Activated T-cell treated with anti-CD3 and anti-CD28 coated beads, Interleukin-2, amount 50 U/mL, for 72 hours (primary cell): ENCODE data around the gene ARPC1B. TPM values are rescaled to one million over a fixed set of nuclear protein-coding genes. Genes with fewer than 3 reads are reported as not detected.

Source experiments
- ATAC-seq, 2 donors: fragments of 150-1000 bp; cut with Tn5 transposase; replicated peaks in 1 of 2; 2 replicates each; pipeline ENCODE4 v1.10.0; 2021; ENCODE audit warnings: moderate library complexity in 2 of 2, mild to moderate bottlenecking in 1 of 2
- DNase-seq, 2 donors: peaks; one replicate each; pipeline ENCODE4 v3.0.0; 2021 to 2022; ENCODE audit warnings: mixed read lengths in 1 of 2
- H3K27ac Mint-ChIP-seq: one replicate; pipeline ENCODE4 v1.8.0; 2022; ENCODE audit warnings: mild to moderate bottlenecking, moderate library complexity, mixed read lengths
- H3K27me3 Mint-ChIP-seq: one replicate; pipeline ENCODE4 v1.8.0; 2022; ENCODE audit warnings: low read depth, mixed read lengths
- H3K36me3 Mint-ChIP-seq, 2 donors: one replicate each; pipeline ENCODE4 v1.8.0; 2022; ENCODE audit warnings: mixed read lengths in 2 of 2, mild to moderate bottlenecking in 1 of 2; ENCODE audit not compliant: insufficient read depth in 2 of 2
- H3K4me1 Mint-ChIP-seq: one replicate; pipeline ENCODE4 v1.8.0; 2022; ENCODE audit warnings: low read depth, mixed read lengths
- H3K4me3 Mint-ChIP-seq, 2 donors: one replicate each; pipeline ENCODE4 v1.8.0; 2022; ENCODE audit warnings: mild to moderate bottlenecking in 2 of 2, mixed read lengths in 2 of 2, moderate library complexity in 2 of 2
- H3K9me3 Mint-ChIP-seq, 2 donors: one replicate each; pipeline ENCODE4 v1.8.0; 2022; ENCODE audit warnings: mixed read lengths in 2 of 2
- total RNA-seq, 2 donors: library from RNA; stranded (reverse); gene quantifications; one replicate each; pipeline ENCODE4 v1.2.3, GENCODE V29; 2022

Gene ARPC1B
- total RNA-seq, 2 donors from 2014 or later, result 202 to 208 TPM

DNA sequence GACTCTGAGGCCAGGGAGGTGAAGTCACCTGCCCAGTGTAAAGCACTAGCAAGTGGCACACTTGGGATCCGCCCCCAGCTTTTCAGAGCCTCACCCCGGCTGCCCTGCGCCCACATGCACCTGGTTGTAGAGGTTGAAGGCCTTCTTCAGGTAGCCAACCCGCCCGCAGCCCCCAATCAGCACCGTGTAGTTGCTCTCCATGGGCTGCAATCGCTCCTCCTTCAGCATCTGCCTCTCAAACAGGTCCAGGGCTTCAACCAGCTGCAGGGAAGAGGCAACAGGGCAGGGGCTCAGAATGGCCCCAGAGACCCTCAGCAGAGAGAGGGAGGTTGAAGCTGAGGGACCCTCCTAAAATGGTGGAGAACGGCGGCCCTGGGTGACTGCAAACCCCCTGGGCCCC is 58.6 kb downstream of the ARPC1B start:
- Mint-ChIP-seq H3K36me3 (peaks cover 4 to 9% of the 10 kb centered on the region in 2 donors), H3K27me3 (no peaks in the 10 kb centered on the region), H3K27ac (no peak overlapping the region), H3K9me3 (no peaks in the 10 kb centered on the region), H3K4me1 (peaks cover 19% of the 10 kb centered on the region), H3K4me3 (no peak overlapping the region)
- ATAC-seq (no peak), DNase-seq (no peak)

DNA sequence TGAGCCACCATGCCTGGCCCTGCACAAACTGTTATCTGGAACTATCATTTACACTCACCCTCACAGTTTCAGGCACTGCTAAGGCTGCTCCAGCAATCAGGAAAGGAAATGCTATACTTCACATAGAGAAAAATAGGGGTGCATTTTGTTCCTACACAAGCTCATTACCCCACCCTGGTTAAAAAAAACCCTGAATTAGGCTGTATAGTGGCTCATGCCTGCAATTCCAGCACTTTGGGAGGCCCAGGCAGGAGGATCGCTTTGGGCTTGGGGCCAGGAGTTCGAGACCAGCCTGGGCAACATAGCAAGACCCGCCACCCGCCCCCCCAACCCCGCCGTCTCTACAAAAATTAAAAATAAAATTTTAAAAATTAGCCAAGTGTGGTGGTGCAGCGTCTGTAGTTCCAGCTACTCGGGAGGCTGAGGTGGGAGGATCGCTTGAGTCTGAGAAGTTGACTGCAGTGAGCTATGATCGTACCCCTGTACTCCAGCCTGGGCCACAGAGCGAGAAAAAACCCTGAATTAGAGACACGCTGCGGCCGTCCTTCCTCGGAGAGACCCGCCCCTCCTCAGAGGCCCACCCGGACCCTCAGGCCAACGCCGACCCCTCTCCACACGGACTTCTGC is 63.5 kb downstream of the ARPC1B start:
- Mint-ChIP-seq H3K27me3 (no peaks in the 10 kb centered on the region), H3K4me3 (peak overlapping the region; percentile 95 to 98), H3K4me1 (peaks cover 44% of the 10 kb centered on the region), H3K27ac (peak overlapping the region; percentile 96), H3K36me3 (peaks cover 6 to 15% of the 10 kb centered on the region in 2 donors), H3K9me3 (no peaks in the 10 kb centered on the region)
- DNase-seq, result no peak
- ATAC-seq, result peak; percentile 2 to 3

DNA sequence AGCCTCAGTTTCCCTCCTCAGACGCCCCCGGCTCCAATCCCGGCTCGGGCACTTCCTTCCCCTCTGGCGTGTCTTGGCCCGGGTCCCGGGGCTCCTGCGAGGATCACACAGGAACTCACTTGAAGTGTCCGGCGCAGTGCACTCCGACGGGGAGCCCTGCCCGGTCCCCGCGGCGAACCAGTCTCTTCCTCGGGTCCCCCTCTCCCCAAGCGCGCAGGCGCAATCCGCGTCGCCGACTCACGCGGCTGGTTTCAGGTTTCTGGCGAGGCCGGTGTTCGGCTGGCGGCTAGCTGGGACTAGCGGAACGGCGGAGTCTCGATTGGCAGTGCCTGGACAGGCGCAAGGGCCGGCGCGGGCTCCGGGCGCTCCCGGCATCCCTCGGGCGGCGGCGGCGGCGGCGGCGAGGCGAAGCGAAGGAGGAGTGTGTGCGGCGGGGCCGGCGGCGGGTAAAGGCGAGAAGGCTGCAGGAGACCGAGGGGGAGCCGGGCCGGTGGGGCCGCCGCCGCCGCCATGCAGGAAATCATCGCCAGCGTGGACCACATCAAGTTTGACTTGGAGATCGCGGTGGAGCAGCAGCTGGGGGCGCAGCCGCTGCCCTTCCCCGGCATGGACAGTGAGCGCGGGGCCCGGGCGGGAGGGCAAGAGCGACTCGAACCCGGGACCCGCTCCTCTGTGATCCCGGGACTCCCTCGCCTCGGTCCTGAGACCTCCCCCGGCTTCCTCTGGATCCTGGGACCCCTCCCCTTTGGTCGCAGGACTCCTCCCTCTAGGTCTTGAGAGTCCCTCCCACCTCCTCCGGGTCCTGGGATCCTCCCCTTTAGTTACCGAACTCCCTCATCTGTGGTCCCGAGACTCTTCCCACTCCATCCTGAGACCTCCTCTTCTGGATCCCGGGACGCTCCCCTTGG is 64.3 kb downstream of the ARPC1B start, which contains the start of the genes CPSF4 and PTCD1:
CPSF4 (plus strand) TSS at position 371 of the 908 bp plus-strand sequence; CDS start at position 511, 140 bp downstream.
PTCD1 (minus strand) TSS at position 226 of the 908 bp plus-strand sequence. CDS start 3,556 bp downstream, outside the sequence.
- no peaks in the 10 kb centered on the region for H3K27me3 Mint-ChIP-seq
- no peaks in the 10 kb centered on the region for H3K9me3 Mint-ChIP-seq
- DNase-seq (peak; percentile 95 to 96), ATAC-seq (peak; percentile 95 to 96)
- peaks cover 48% of the 10 kb centered on the region for H3K4me1 Mint-ChIP-seq
- peak within 1 kb of the TSS; percentile 99 for H3K27ac Mint-ChIP-seq
- H3K4me3 Mint-ChIP-seq, result peak within 1 kb of the TSS; percentile 95 to 98
- H3K36me3 Mint-ChIP-seq, result peaks cover 7 to 16% of the 10 kb centered on the region in 2 donors

DNA sequence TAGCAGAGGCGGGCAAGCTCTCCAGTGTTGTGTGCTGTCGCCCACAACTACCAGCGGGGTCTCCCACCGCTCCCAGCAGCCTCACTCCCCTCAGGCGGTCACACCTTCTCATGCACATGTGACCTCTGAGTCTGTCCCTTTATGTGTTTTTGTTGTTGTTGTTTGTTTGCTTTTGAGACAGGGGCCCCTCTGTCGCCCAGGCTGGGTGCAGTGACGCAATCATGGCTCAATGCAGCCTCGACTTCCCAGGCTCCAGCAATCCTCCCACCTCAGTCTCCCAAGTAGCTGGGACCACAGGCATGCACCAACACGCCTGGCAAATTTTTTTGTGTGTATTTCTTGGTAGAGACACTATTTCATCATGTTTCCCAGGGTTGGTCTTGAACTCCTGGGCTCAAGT is 65.7 kb downstream of the ARPC1B start:
- Mint-ChIP-seq H3K27ac (peak overlapping the region; percentile 99), H3K9me3 (no peaks in the 10 kb centered on the region), H3K4me1 (peaks cover 43% of the 10 kb centered on the region), H3K4me3 (peak overlapping the region; percentile 95 to 98), H3K27me3 (no peaks in the 10 kb centered on the region), H3K36me3 (peaks cover 8 to 22% of the 10 kb centered on the region in 2 donors)
- DNase-seq, result no peak
- no peak for ATAC-seq

Other genes starting within 250 kb of the ARPC1B start
- gene SMURF1, start 230.6 kb upstream of the ARPC1B start, total RNA-seq, result 10 to 100 TPM; 15.9 to 18.8 TPM
- under 1 TPM in 1 of 2 donors, not detected in 1; 0.14 TPM for gene KPNA7, start 166.6 kb upstream of the ARPC1B start, total RNA-seq
- not detected for gene MYH16, start 101.9 kb upstream of the ARPC1B start, total RNA-seq
- 10 to 100 TPM; 62.3 to 69.8 TPM for gene ARPC1A, start 48.8 kb upstream of the ARPC1B start, total RNA-seq
- gene PDAP1, start 33.9 kb downstream of the ARPC1B start, total RNA-seq, result 100 to 1,000 TPM in 1 of 2 donors, 10 to 100 TPM in 1; 95.0 to 108 TPM
- gene BUD31, start 34.2 kb downstream of the ARPC1B start, total RNA-seq, result 100 to 1,000 TPM; 218 to 228 TPM
- 1 to 10 TPM; 6.1 to 8.9 TPM for gene PTCD1, start 64.1 kb downstream of the ARPC1B start, total RNA-seq
- 10 to 100 TPM; 59.2 to 65.9 TPM for gene CPSF4, start 64.2 kb downstream of the ARPC1B start, total RNA-seq
- gene ATP5MF, start 91.4 kb downstream of the ARPC1B start, total RNA-seq, result 100 to 1,000 TPM; 218 to 229 TPM
- 10 to 100 TPM; 16.0 to 18.8 TPM for gene ZNF789, start 98.2 kb downstream of the ARPC1B start, total RNA-seq
- 10 to 100 TPM; 28.2 to 36.5 TPM for gene ZNF394, start 125.6 kb downstream of the ARPC1B start, total RNA-seq
- gene ZKSCAN5, start 129.9 kb downstream of the ARPC1B start, total RNA-seq, result 1 to 10 TPM; 9.3 to 9.9 TPM
- gene FAM200A, start 177.4 kb downstream of the ARPC1B start, total RNA-seq, result 1 to 10 TPM; 4.7 to 7.1 TPM
- 10 to 100 TPM; 87.8 to 94.1 TPM for gene ZNF655, start 183.9 kb downstream of the ARPC1B start, total RNA-seq
- gene TMEM225B, start 223.5 kb downstream of the ARPC1B start, total RNA-seq, result 1 to 10 TPM; 2.5 to 4.3 TPM
- 10 to 100 TPM; 32.4 to 35.6 TPM for gene ZSCAN25, start 242.2 kb downstream of the ARPC1B start, total RNA-seq